Osteoblast (primary cell): ENCODE measurements around the gene ADGRG7. TPM values are rescaled to one million over a fixed set of nuclear protein-coding genes. Genes with fewer than 3 reads are reported as not detected.
A peak's percentile ranks its signal among the peaks of the same experiment; 100 is the strongest.
"Not testable (repeated sequence)": the region's sequence is repeated elsewhere in the genome, so short reads cannot be mapped to it uniquely, and the experiment has no call there.

Experiments
- DNase-seq: peaks from one replicate; pipeline ENCODE4 v3.0.0; 2011; ENCODE audit warnings: low spot score, mixed read lengths; ENCODE audit not compliant: insufficient read length; ENCODE audit errors: missing footprints
- H2AFZ ChIP-seq: 2 replicates; pipeline ENCODE4 v1.6.0; 2011; ENCODE audit warnings: mild to moderate bottlenecking, low read length
- H3K27ac ChIP-seq: 2 replicates; pipeline ENCODE4 v1.5.1; 2011; ENCODE audit warnings: mild to moderate bottlenecking, low read depth, low read length, moderate library complexity
- H3K27me3 ChIP-seq: 2 replicates; pipeline ENCODE4 v1.6.0; 2012; ENCODE audit warnings: mild to moderate bottlenecking, control low read depth, inconsistent platforms, low read length, moderate library complexity; ENCODE audit not compliant: insufficient read depth
- H3K36me3 ChIP-seq: 2 replicates; pipeline ENCODE4 v1.5.1; 2011; ENCODE audit warnings: mild to moderate bottlenecking, low read length, control low read depth, moderate library complexity; ENCODE audit not compliant: insufficient read depth
- H3K4me1 ChIP-seq: 2 replicates; pipeline ENCODE4 v1.5.1; 2011; ENCODE audit warnings: mild to moderate bottlenecking, low read length, control low read depth, moderate library complexity; ENCODE audit not compliant: insufficient read depth
- H3K4me2 ChIP-seq: 2 replicates; pipeline ENCODE4 v1.6.0; 2011; ENCODE audit warnings: mild to moderate bottlenecking, low read length; ENCODE audit not compliant: insufficient read depth
- H3K4me3 ChIP-seq: fragments of 200-600 bp; sonication (generic); 3 replicates; pipeline ENCODE4 v1.5.1; 2012; ENCODE audit warnings: mild to moderate bottlenecking, low read length, inconsistent platforms; ENCODE audit not compliant: insufficient read depth
- H3K79me2 ChIP-seq: 2 replicates; pipeline ENCODE4 v1.6.0; 2012; ENCODE audit warnings: mild to moderate bottlenecking, low read length, control low read depth, inconsistent platforms; ENCODE audit not compliant: insufficient read depth
- H3K9me3 ChIP-seq: 2 replicates; pipeline ENCODE4 v1.5.1; 2011; ENCODE audit warnings: low read depth, low read length, control low read depth
- H4K20me1 ChIP-seq: 2 replicates; pipeline ENCODE4 v1.6.0; 2012; ENCODE audit warnings: mild to moderate bottlenecking, low read length, control low read depth; ENCODE audit not compliant: insufficient read depth
- CTCF ChIP-seq: IDR thresholded peaks from 2 replicates; pipeline ENCODE4 v1.5.1; 2011; ENCODE audit warnings: mild to moderate bottlenecking, low read depth, low read length, moderate library complexity; ENCODE audit errors: extremely low read depth
- total RNA-seq: library from RNA; depleted of rRNA; stranded (reverse); fragments of >200 nt; gene quantifications from 2 replicates; pipeline ENCODE4 v1.2.3, GENCODE V29; 2012

Gene ADGRG7
- total RNA-seq, 1 donor: not detected

- no peak for TF ChIP-seq CTCF
- H2AFZ ChIP-seq: no peak overlapping the region
- peak; percentile 25 for DNase-seq
- H3K79me2 ChIP-seq: no peaks in the 10 kb centered on the region
- no peak overlapping the region for H3K27ac ChIP-seq
- H3K36me3 ChIP-seq: no peaks in the 10 kb centered on the region
- no peak overlapping the region for H3K4me2 ChIP-seq
- no peaks in the 10 kb centered on the region for H3K9me3 ChIP-seq
- H3K4me3 ChIP-seq: no peak overlapping the region
- no peaks in the 10 kb centered on the region for H3K4me1 ChIP-seq
- H4K20me1 ChIP-seq: no peaks in the 10 kb centered on the region
- H3K27me3 ChIP-seq: peaks cover 25% of the 10 kb centered on the region
Measured at GRCh38 chr3:100662113-100662823, 52.9 kb downstream of the ADGRG7 start.

- H3K27ac ChIP-seq: no peak overlapping the region
- H3K4me1 ChIP-seq: no peaks in the 10 kb centered on the region
- H3K27me3 ChIP-seq: peaks cover 23% of the 10 kb centered on the region
- H3K4me3 ChIP-seq: peak overlapping the region; percentile 27
- no peak for DNase-seq
- H4K20me1 ChIP-seq: no peaks in the 10 kb centered on the region
- H3K79me2 ChIP-seq: no peaks in the 10 kb centered on the region
- peak overlapping the region; percentile 55 for H3K4me2 ChIP-seq
- peak overlapping the region; percentile 63 for H2AFZ ChIP-seq
- TF ChIP-seq CTCF: no peak
- H3K36me3 ChIP-seq: no peaks in the 10 kb centered on the region
- H3K9me3 ChIP-seq: no peaks in the 10 kb centered on the region
Measured at GRCh38 chr3:100665230-100665629, 55.8 kb downstream of the ADGRG7 start.

- not testable (repeated sequence) for H3K4me2 ChIP-seq, H3K36me3 ChIP-seq, H3K79me2 ChIP-seq, H3K9me3 ChIP-seq, H2AFZ ChIP-seq, H3K4me1 ChIP-seq, H3K4me3 ChIP-seq, DNase-seq, H4K20me1 ChIP-seq, H3K27ac ChIP-seq
- H3K27me3 ChIP-seq: peaks cover 23% of the 10 kb centered on the region
Measured at GRCh38 chr3:100666699-100667098, 57.3 kb downstream of the ADGRG7 start.

GRCh38 chr3:100667316-100667715, 57.9 kb downstream of the ADGRG7 start:
- peaks cover 23% of the 10 kb centered on the region for H3K27me3 ChIP-seq
- H3K36me3 ChIP-seq, H3K27ac ChIP-seq, H3K79me2 ChIP-seq, H3K4me2 ChIP-seq, H3K9me3 ChIP-seq, H3K4me3 ChIP-seq, H4K20me1 ChIP-seq, H2AFZ ChIP-seq, H3K4me1 ChIP-seq, DNase-seq: not testable (repeated sequence)

GRCh38 chr3:100670995-100671394, 61.6 kb downstream of the ADGRG7 start:
- H3K4me3 ChIP-seq, H3K4me1 ChIP-seq, DNase-seq, H2AFZ ChIP-seq, H4K20me1 ChIP-seq, H3K36me3 ChIP-seq, H3K27ac ChIP-seq, H3K4me2 ChIP-seq, H3K79me2 ChIP-seq, H3K9me3 ChIP-seq: not testable (repeated sequence)
- H3K27me3 ChIP-seq: peaks cover 11% of the 10 kb centered on the region
